GM23338 (cell line): ENCODE results near the gene CSPG5. TPM values are rescaled to one million over a fixed set of nuclear protein-coding genes. Genes with fewer than 3 reads are reported as not detected.
A peak's percentile ranks its signal among the peaks of the same experiment; 100 is the strongest.

Experiments used
- ATAC-seq: fragments of 200-7000 bp; cut with Tn5 transposase; 3 replicates; pipeline ENCODE4 v1.9.1; 2020
- DNase-seq: peaks from one replicate; pipeline ENCODE4 v3.0.0-alpha.2; 2015; ENCODE audit warnings: low spot score
- H2AFZ ChIP-seq: fragments of 200-600 bp; sonication (generic); 2 replicates; pipeline ENCODE4 v1.8.0; 2016; ENCODE audit warnings: antibody characterized with exemption, mild to moderate bottlenecking, moderate library complexity
- H3F3A ChIP-seq: fragments of 200-600 bp; sonication (generic); replicated peaks from 2 replicates; pipeline ENCODE4 v1.8.0; 2017; ENCODE audit warnings: antibody characterized with exemption, mixed run types, low read depth
- H3K27ac ChIP-seq: fragments of 200-600 bp; sonication (generic); 2 replicates; pipeline ENCODE4 v1.6.1; 2016; ENCODE audit warnings: low read depth
- H3K27me3 ChIP-seq: fragments of 200-600 bp; sonication (generic); 2 replicates; pipeline ENCODE4 v1.8.0; 2016; ENCODE audit warnings: mild to moderate bottlenecking, mixed run types, moderate library complexity; ENCODE audit not compliant: insufficient read depth
- H3K36me3 ChIP-seq: fragments of 200-600 bp; sonication (generic); 2 replicates; pipeline ENCODE4 v1.8.0; 2016; ENCODE audit warnings: mild to moderate bottlenecking; ENCODE audit not compliant: insufficient read depth
- H3K4me1 ChIP-seq: fragments of 200-600 bp; sonication (generic); 2 replicates; pipeline ENCODE4 v1.8.0; 2016; ENCODE audit warnings: mild to moderate bottlenecking, moderate library complexity; ENCODE audit not compliant: insufficient read depth
- H3K4me2 ChIP-seq: fragments of 200-600 bp; sonication (generic); 2 replicates; pipeline ENCODE4 v1.7.1; 2017; ENCODE audit warnings: mixed run types
- H3K4me3 ChIP-seq: fragments of 200-600 bp; sonication (generic); 2 replicates; pipeline ENCODE4 v1.6.1; 2016; ENCODE audit warnings: mixed run types
- H3K79me2 ChIP-seq: fragments of 200-600 bp; sonication (generic); replicated peaks from 2 replicates; pipeline ENCODE4 v1.8.0; 2017; ENCODE audit warnings: mild to moderate bottlenecking; ENCODE audit not compliant: insufficient read depth
- H3K9me2 ChIP-seq: fragments of 200-600 bp; sonication (generic); 2 replicates; pipeline ENCODE4 v1.8.0; 2017; ENCODE audit not compliant: insufficient read depth
- H4K20me1 ChIP-seq: fragments of 200-600 bp; sonication (generic); replicated peaks from 2 replicates; pipeline ENCODE4 v1.8.0; 2017; ENCODE audit warnings: mild to moderate bottlenecking; ENCODE audit not compliant: insufficient read depth
- H3K27ac Mint-ChIP-seq: 2 replicates; pipeline ENCODE4 v1.8.0; 2020; ENCODE audit warnings: inconsistent platforms, mild to moderate bottlenecking, moderate library complexity, mixed read lengths
- H3K27me3 Mint-ChIP-seq: 3 replicates; pipeline ENCODE4 v1.8.0; 2022; ENCODE audit warnings: low read depth, mild to moderate bottlenecking, moderate library complexity, mixed read lengths, inconsistent platforms; ENCODE audit not compliant: insufficient read depth, poor library complexity
- H3K36me3 Mint-ChIP-seq: 3 replicates; pipeline ENCODE4 v1.8.0; 2021; ENCODE audit warnings: low read depth, mild to moderate bottlenecking, inconsistent platforms, moderate library complexity, mixed read lengths
- H3K4me1 Mint-ChIP-seq: 3 replicates; pipeline ENCODE4 v1.8.0; 2020; ENCODE audit warnings: mild to moderate bottlenecking, inconsistent platforms, mixed read lengths
- H3K4me3 Mint-ChIP-seq: 3 replicates; pipeline ENCODE4 v1.8.0; 2021; ENCODE audit warnings: moderate library complexity, mild to moderate bottlenecking, inconsistent platforms, mixed read lengths
- H3K9me3 Mint-ChIP-seq: 3 replicates; pipeline ENCODE4 v1.8.0; 2020; ENCODE audit warnings: moderate library complexity, mild to moderate bottlenecking, inconsistent platforms, mixed read lengths
- CREB1 ChIP-seq: fragments of 250-450 bp; sonication (Bioruptor Pico); IDR thresholded peaks from 2 replicates; pipeline ENCODE4 v1.5.0; 2020; ENCODE audit warnings: low read depth, mild to moderate bottlenecking, moderate library complexity
- EZH2 ChIP-seq: fragments of 200-600 bp; sonication (generic); IDR thresholded peaks from one replicate; pipeline ENCODE4 v1.8.0; 2017; ENCODE audit warnings: antibody characterized with exemption, mild to moderate bottlenecking, low read depth; ENCODE audit not compliant: unreplicated experiment
- EZH2phosphoT487 ChIP-seq: fragments of 200-600 bp; sonication (generic); IDR thresholded peaks from one replicate; pipeline ENCODE4 v1.8.1; 2018; ENCODE audit warnings: antibody characterized with exemption; ENCODE audit not compliant: unreplicated experiment
- NANOG ChIP-seq: IDR thresholded peaks from 2 replicates; pipeline ENCODE4 v1.6.1; 2016; ENCODE audit warnings: antibody characterized with exemption, borderline replicate concordance
- ZNF331 ChIP-seq: fragments of 250-450 bp; sonication (Bioruptor Pico); IDR thresholded peaks from 2 replicates; pipeline ENCODE4 v1.5.0; 2020; ENCODE audit warnings: low read depth, mild to moderate bottlenecking, moderate library complexity
- polyA plus RNA-seq: library from polyadenylated mRNA; unstranded; fragments of >200 nt; fragmentation: Nextera tagmentation; extraction: Ambion mirVana; gene quantifications from 2 replicates; pipeline ENCODE4 v1.2.1, GENCODE V29; 2016
- total RNA-seq: library from RNA; depleted of rRNA; stranded (reverse); fragments of >200 nt; shearing (Covaris generic); gene quantifications from 2 replicates; pipeline ENCODE4 v1.2.3, GENCODE V29; 2014
- TF ChIP-seq, protein P1 (sequence below): IDR thresholded peaks from 2 replicates; pipeline ENCODE4 v1.6.1; 2016; ENCODE audit warnings: antibody characterized with exemption
- TF ChIP-seq, protein P2 (sequence below), 2 experiments: fragments of 200-600 bp in 1 of 2; sonication (generic) in 1 of 2; conservative IDR thresholded peaks; 2 replicates each; pipeline versions ENCODE4 v1.5.1 to v1.6.1; 2016 to 2017; ENCODE audit warnings: antibody characterized with exemption in 2 of 2, low read depth in 2 of 2, mild to moderate bottlenecking in 2 of 2, moderate library complexity in 1 of 2
- TF ChIP-seq, protein P3 (sequence below): fragments of 250-450 bp; sonication (Bioruptor Pico); IDR thresholded peaks from 2 replicates; pipeline ENCODE4 v1.5.0; 2020; ENCODE audit warnings: mild to moderate bottlenecking, moderate library complexity
- TF ChIP-seq, protein P4 (sequence below): IDR thresholded peaks from one replicate; pipeline ENCODE4 v1.6.1; 2018; ENCODE audit warnings: antibody characterized with exemption; ENCODE audit not compliant: unreplicated experiment

The CSPG5 gene
- total and polyA plus RNA-seq, 2 experiments from 2014 or later = 0.86 to 4.3 TPM

DNA sequence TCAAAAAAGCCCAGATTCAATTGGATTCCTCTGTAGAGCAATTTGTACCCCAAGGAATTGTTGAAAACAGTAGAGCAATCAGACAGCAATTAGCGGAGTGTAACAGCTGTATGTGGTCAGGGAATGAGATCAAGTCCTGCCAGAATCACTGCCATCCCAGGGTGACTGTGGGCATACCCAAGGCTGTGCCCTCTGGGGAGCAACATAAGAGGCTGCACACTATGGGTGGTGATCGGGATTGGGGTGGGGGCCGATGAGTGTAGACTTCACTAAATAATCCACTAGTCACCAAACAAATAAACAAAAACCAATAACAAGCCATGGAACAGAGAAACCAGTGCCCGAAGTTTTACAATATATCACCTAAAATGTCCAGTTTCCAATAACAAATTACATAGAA, 53.0 kb downstream of the CSPG5 start (continued):
- no peak for TF ChIP-seq EZH2
- TF ChIP-seq, protein P1, sequence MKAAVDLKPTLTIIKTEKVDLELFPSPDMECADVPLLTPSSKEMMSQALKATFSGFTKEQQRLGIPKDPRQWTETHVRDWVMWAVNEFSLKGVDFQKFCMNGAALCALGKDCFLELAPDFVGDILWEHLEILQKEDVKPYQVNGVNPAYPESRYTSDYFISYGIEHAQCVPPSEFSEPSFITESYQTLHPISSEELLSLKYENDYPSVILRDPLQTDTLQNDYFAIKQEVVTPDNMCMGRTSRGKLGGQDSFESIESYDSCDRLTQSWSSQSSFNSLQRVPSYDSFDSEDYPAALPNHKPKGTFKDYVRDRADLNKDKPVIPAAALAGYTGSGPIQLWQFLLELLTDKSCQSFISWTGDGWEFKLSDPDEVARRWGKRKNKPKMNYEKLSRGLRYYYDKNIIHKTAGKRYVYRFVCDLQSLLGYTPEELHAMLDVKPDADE = no peak
- no peak for TF ChIP-seq EZH2phosphoT487
- no peak for TF ChIP-seq ZNF331 (CRISPR knock-in tag)
- TF ChIP-seq CREB1 (CRISPR knock-in tag) = no peak

DNA sequence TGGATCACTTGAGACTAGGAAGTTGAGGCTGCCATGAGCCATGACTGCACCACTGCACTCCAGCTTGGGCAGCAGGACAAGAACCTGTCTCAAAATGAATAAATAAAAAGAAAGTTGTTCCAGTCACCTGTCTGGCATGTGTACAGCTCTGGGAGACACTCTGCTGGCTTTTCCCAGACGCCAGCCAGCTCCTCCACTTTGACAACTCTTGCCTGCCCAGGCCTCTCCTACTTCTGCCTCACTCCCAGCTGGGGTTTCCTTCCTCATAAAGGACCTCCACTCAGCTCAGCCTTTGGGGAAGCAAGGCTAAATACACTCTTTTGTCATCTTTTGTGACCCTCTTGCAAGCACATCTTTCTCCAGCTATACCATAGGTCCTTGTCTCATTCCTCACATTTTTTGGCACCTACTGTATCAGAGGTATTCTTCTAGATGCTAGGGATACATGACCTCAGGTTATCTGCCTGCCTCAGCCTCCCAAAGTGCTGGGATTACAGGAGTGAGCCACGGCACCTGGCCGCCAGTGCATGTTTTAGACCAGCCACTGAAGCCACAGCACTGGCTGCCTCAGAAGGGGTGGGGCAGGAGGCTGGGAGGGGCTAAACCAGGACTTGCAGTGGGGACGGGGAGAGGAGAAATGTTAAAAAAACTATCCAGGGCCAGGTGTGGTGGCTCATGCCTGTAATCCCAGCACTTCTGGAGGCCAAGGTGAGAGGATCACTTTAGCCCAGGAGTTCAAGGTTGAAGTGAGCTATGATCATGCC, 55.2 kb downstream of the CSPG5 start:
- H3K4me2 ChIP-seq = no peak overlapping the region
- H3K4me1 Mint-ChIP-seq = peaks cover 15% of the 10 kb centered on the region
- TF ChIP-seq CREB1 (CRISPR knock-in tag) (no peak), NANOG (no peak), ZNF331 (CRISPR knock-in tag) (no peak), EZH2phosphoT487 (no peak)
- TF ChIP-seq, protein P2, sequence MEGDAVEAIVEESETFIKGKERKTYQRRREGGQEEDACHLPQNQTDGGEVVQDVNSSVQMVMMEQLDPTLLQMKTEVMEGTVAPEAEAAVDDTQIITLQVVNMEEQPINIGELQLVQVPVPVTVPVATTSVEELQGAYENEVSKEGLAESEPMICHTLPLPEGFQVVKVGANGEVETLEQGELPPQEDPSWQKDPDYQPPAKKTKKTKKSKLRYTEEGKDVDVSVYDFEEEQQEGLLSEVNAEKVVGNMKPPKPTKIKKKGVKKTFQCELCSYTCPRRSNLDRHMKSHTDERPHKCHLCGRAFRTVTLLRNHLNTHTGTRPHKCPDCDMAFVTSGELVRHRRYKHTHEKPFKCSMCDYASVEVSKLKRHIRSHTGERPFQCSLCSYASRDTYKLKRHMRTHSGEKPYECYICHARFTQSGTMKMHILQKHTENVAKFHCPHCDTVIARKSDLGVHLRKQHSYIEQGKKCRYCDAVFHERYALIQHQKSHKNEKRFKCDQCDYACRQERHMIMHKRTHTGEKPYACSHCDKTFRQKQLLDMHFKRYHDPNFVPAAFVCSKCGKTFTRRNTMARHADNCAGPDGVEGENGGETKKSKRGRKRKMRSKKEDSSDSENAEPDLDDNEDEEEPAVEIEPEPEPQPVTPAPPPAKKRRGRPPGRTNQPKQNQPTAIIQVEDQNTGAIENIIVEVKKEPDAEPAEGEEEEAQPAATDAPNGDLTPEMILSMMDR (conservative IDR thresholded peaks at IDR 0.05; ENCODE audit: low read depth in 2 of 2) = no peak
- TF ChIP-seq, protein P3, sequence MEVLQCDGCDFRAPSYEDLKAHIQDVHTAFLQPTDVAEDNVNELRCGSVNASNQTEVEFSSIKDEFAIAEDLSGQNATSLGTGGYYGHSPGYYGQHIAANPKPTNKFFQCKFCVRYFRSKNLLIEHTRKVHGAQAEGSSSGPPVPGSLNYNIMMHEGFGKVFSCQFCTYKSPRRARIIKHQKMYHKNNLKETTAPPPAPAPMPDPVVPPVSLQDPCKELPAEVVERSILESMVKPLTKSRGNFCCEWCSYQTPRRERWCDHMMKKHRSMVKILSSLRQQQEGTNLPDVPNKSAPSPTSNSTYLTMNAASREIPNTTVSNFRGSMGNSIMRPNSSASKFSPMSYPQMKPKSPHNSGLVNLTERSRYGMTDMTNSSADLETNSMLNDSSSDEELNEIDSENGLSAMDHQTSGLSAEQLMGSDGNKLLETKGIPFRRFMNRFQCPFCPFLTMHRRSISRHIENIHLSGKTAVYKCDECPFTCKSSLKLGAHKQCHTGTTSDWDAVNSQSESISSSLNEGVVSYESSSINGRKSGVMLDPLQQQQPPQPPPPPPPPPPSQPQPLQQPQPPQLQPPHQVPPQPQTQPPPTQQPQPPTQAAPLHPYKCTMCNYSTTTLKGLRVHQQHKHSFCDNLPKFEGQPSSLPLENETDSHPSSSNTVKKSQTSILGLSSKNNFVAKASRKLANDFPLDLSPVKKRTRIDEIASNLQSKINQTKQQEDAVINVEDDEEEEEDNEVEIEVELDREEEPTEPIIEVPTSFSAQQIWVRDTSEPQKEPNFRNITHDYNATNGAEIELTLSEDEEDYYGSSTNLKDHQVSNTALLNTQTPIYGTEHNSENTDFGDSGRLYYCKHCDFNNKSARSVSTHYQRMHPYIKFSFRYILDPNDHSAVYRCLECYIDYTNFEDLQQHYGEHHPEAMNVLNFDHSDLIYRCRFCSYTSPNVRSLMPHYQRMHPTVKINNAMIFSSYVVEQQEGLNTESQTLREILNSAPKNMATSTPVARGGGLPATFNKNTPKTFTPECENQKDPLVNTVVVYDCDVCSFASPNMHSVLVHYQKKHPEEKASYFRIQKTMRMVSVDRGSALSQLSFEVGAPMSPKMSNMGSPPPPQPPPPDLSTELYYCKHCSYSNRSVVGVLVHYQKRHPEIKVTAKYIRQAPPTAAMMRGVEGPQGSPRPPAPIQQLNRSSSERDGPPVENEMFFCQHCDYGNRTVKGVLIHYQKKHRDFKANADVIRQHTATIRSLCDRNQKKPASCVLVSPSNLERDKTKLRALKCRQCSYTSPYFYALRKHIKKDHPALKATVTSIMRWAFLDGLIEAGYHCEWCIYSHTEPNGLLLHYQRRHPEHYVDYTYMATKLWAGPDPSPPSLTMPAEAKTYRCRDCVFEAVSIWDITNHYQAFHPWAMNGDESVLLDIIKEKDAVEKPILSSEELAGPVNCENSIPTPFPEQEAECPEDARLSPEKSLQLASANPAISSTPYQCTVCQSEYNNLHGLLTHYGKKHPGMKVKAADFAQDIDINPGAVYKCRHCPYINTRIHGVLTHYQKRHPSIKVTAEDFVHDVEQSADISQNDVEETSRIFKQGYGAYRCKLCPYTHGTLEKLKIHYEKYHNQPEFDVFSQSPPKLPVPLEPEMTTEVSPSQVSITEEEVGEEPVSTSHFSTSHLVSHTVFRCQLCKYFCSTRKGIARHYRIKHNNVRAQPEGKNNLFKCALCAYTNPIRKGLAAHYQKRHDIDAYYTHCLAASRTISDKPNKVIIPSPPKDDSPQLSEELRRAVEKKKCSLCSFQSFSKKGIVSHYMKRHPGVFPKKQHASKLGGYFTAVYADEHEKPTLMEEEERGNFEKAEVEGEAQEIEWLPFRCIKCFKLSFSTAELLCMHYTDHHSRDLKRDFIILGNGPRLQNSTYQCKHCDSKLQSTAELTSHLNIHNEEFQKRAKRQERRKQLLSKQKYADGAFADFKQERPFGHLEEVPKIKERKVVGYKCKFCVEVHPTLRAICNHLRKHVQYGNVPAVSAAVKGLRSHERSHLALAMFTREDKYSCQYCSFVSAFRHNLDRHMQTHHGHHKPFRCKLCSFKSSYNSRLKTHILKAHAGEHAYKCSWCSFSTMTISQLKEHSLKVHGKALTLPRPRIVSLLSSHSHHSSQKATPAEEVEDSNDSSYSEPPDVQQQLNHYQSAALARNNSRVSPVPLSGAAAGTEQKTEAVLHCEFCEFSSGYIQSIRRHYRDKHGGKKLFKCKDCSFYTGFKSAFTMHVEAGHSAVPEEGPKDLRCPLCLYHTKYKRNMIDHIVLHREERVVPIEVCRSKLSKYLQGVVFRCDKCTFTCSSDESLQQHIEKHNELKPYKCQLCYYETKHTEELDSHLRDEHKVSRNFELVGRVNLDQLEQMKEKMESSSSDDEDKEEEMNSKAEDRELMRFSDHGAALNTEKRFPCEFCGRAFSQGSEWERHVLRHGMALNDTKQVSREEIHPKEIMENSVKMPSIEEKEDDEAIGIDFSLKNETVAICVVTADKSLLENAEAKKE = no peak
- TF ChIP-seq, protein P4, sequence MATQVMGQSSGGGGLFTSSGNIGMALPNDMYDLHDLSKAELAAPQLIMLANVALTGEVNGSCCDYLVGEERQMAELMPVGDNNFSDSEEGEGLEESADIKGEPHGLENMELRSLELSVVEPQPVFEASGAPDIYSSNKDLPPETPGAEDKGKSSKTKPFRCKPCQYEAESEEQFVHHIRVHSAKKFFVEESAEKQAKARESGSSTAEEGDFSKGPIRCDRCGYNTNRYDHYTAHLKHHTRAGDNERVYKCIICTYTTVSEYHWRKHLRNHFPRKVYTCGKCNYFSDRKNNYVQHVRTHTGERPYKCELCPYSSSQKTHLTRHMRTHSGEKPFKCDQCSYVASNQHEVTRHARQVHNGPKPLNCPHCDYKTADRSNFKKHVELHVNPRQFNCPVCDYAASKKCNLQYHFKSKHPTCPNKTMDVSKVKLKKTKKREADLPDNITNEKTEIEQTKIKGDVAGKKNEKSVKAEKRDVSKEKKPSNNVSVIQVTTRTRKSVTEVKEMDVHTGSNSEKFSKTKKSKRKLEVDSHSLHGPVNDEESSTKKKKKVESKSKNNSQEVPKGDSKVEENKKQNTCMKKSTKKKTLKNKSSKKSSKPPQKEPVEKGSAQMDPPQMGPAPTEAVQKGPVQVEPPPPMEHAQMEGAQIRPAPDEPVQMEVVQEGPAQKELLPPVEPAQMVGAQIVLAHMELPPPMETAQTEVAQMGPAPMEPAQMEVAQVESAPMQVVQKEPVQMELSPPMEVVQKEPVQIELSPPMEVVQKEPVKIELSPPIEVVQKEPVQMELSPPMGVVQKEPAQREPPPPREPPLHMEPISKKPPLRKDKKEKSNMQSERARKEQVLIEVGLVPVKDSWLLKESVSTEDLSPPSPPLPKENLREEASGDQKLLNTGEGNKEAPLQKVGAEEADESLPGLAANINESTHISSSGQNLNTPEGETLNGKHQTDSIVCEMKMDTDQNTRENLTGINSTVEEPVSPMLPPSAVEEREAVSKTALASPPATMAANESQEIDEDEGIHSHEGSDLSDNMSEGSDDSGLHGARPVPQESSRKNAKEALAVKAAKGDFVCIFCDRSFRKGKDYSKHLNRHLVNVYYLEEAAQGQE = no peak
- TF ChIP-seq, protein P1 = no peak

More for the DNA sequence above, 55.2 kb downstream of the CSPG5 start:
- Mint-ChIP-seq H3K9me3 (no peaks in the 10 kb centered on the region; the same call in 2 of the 3 replicates), H3K27me3 (peaks cover 26% of the 10 kb centered on the region), H3K27ac (no peak overlapping the region), H3K4me3 (no peak overlapping the region), H3K36me3 (no peaks in the 10 kb centered on the region)
- Histone ChIP-seq H3K27ac (no peak overlapping the region), H3K27me3 (peaks cover 14% of the 10 kb centered on the region), H3K36me3 (no peaks in the 10 kb centered on the region), H4K20me1 (no peaks in the 10 kb centered on the region), H3F3A (peaks cover 9% of the 10 kb centered on the region), H3K79me2 (no peaks in the 10 kb centered on the region), H3K9me2 (no peaks in the 10 kb centered on the region), H3K4me3 (no peak overlapping the region), H3K4me1 (peaks cover 11% of the 10 kb centered on the region), H2AFZ (0 out of 2 replicates have a peak overlapping the region, but pooled peaks have one; percentile 86)
- no peak for DNase-seq
- ATAC-seq = no peak
